Left kidney (tissue), 2 donors: ENCODE data around the gene SMARCAL1. TPM values are rescaled to one million over a fixed set of nuclear protein-coding genes. Genes with fewer than 3 reads are reported as not detected.
A peak's percentile ranks its signal among the peaks of the same experiment; 100 is the strongest.

Source experiments
- DNase-seq: peaks from one replicate; pipeline ENCODE4 v3.0.0-alpha.2; 2013
- polyA plus RNA-seq: library from polyadenylated mRNA; unstranded; fragments of 120-200 nt; gene quantifications from one replicate; pipeline ENCODE4 v1.2.1, GENCODE V29; 2013; ENCODE audit not compliant: insufficient read length

SMARCAL1 gene
- polyA plus RNA-seq, 1 donor = 30.3 TPM

- no peak for DNase-seq
Measured at GRCh38 chr2:216392018-216392562, 20.2 kb upstream of the SMARCAL1 start.

GRCh38 chr2:216392945-216393840 lies 19.1 kb upstream of the SMARCAL1 start:
- no peak for DNase-seq

GRCh38 chr2:216394881-216395280 lies 17.4 kb upstream of the SMARCAL1 start:
- DNase-seq = no peak

GRCh38 chr2:216399621-216400020 lies 12.7 kb upstream of the SMARCAL1 start:
- DNase-seq = peak; percentile 6

- DNase-seq = no peak
Measured at GRCh38 chr2:216402751-216403150, 9.5 kb upstream of the SMARCAL1 start.

GRCh38 chr2:216404010-216404618 lies 8.2 kb upstream of the SMARCAL1 start:
- DNase-seq = peak; percentile 5

GRCh38 chr2:216405588-216405987 lies 6.7 kb upstream of the SMARCAL1 start:
- DNase-seq = no peak

GRCh38 chr2:216406826-216407225 lies 5.5 kb upstream of the SMARCAL1 start:
- no peak for DNase-seq

GRCh38 chr2:216408426-216409290 lies 3.6 kb upstream of the SMARCAL1 start:
- no peak for DNase-seq

- DNase-seq = no peak
Measured at GRCh38 chr2:216410550-216410949, 1.7 kb upstream of the SMARCAL1 start.

GRCh38 chr2:216413882-216414281 lies 1.6 kb downstream of the SMARCAL1 start:
- no peak for DNase-seq

- DNase-seq = no peak
Measured at GRCh38 chr2:216414772-216415319, 2.6 kb downstream of the SMARCAL1 start.

GRCh38 chr2:216415541-216415940 lies 3.3 kb downstream of the SMARCAL1 start:
- no peak for DNase-seq

- no peak for DNase-seq
Measured at GRCh38 chr2:216416571-216417307, 4.5 kb downstream of the SMARCAL1 start.

- no peak for DNase-seq
Measured at GRCh38 chr2:216418981-216419380, 6.7 kb downstream of the SMARCAL1 start.

- DNase-seq = no peak
Measured at GRCh38 chr2:216420367-216421101, 8.2 kb downstream of the SMARCAL1 start.

GRCh38 chr2:216423071-216423470 lies 10.8 kb downstream of the SMARCAL1 start:
- DNase-seq = no peak

- no peak for DNase-seq
Measured at GRCh38 chr2:216424274-216424673, 12.0 kb downstream of the SMARCAL1 start.

GRCh38 chr2:216425008-216425787 lies 12.9 kb downstream of the SMARCAL1 start:
- DNase-seq = no peak
